B cell (primary cell): ENCODE results near the gene NSD1. TPM values are rescaled to one million over a fixed set of nuclear protein-coding genes. Genes with fewer than 3 reads are reported as not detected.

Experiments
- ATAC-seq: fragments of 200-7000 bp; cut with Tn5 transposase; one replicate; pipeline ENCODE4 v1.10.0; 2021; ENCODE audit warnings: low read depth, mild to moderate bottlenecking, moderate number of reproducible peaks, moderate library complexity
- CTCF ChIA-PET: fragments of 350-600 bp; sonication (Branson Sonifier 250); formaldehyde crosslinking; loops from one replicate; lab custom pipeline; 2021; ENCODE audit warnings: antibody characterized with exemption, inconsistent platforms; lab: Charles Lee
- POLR2A ChIA-PET: fragments of 350-600 bp; sonication (Branson Sonifier 250); formaldehyde crosslinking; loops from one replicate; lab custom pipeline; 2021; ENCODE audit warnings: antibody characterized with exemption; lab: Charles Lee
- DNase-seq: peaks from one replicate; pipeline ENCODE4 v3.0.0; 2013
- H2AFZ ChIP-seq: 2 replicates; pipeline ENCODE4 v1.6.1; 2012; ENCODE audit warnings: mild to moderate bottlenecking, low read depth, low read length; ENCODE audit not compliant: insufficient read depth, poor library complexity, severe bottlenecking
- H3K27ac ChIP-seq, 2 donors: 1 replicate in 1 of 2; 2 replicates in 1 of 2; pipeline ENCODE4 v1.5.1; 2012 to 2013; ENCODE audit warnings: low read length in 2 of 2, mild to moderate bottlenecking in 2 of 2, moderate library complexity in 1 of 2
- H3K27me3 ChIP-seq, 4 experiments: fragments of 200-600 bp in 1 of 4; sonication (generic) in 1 of 4; replicated peaks in 1 of 4; 1 replicate in 2 of 4; 2 replicates in 2 of 4; pipeline versions ENCODE4 v1.6.1 to v1.7.0; 2013 to 2016; ENCODE audit warnings: low read length in 3 of 4, mild to moderate bottlenecking in 2 of 4, mixed read lengths in 1 of 4, moderate library complexity in 1 of 4; ENCODE audit not compliant: insufficient read depth in 4 of 4, control insufficient read depth in 3 of 4; ENCODE audit errors: control extremely low read depth in 1 of 4
- H3K36me3 ChIP-seq, 2 experiments: replicated peaks in 1 of 2; 1 replicate in 1 of 2; 2 replicates in 1 of 2; pipeline versions ENCODE4 v1.6.1 to v1.7.1; 2013; ENCODE audit warnings: low read length in 1 of 2; ENCODE audit not compliant: insufficient read depth in 2 of 2, control insufficient read depth in 1 of 2; ENCODE audit errors: control extremely low read depth in 1 of 2, extremely low read depth in 1 of 2
- H3K4me1 ChIP-seq, 2 donors: fragments of 200-600 bp in 1 of 2; sonication (generic) in 1 of 2; 1 replicate in 1 of 2; 2 replicates in 1 of 2; pipeline versions ENCODE4 v1.5.1 to v1.6.1; 2013 to 2017; ENCODE audit warnings: low read length in 2 of 2; ENCODE audit not compliant: control insufficient read depth in 2 of 2, insufficient read depth in 2 of 2
- H3K4me2 ChIP-seq: replicated peaks from 2 replicates; pipeline ENCODE3; 2012; ENCODE audit warnings: mild to moderate bottlenecking, low read depth, low read length; ENCODE audit not compliant: poor library complexity, severe bottlenecking
- H3K4me3 ChIP-seq, 5 experiments: fragments of 200-600 bp in 1 of 5; sonication (generic) in 1 of 5; 1 replicate in 3 of 5; 2 replicates in 2 of 5; pipeline versions ENCODE4 v1.5.1 to v1.7.0; 2011 to 2016; ENCODE audit warnings: low read length in 4 of 5, mild to moderate bottlenecking in 4 of 5, low read depth in 2 of 5, control low read depth in 1 of 5, moderate library complexity in 1 of 5; ENCODE audit not compliant: insufficient read depth in 1 of 5; ENCODE audit errors: control extremely low read depth in 1 of 5, extremely low read depth in 1 of 5
- H3K79me2 ChIP-seq: fragments of 200-600 bp; sonication (generic); one replicate; pipeline ENCODE4 v1.6.0; 2016; ENCODE audit warnings: low read length; ENCODE audit not compliant: control insufficient read depth, insufficient read depth
- H3K9ac ChIP-seq: fragments of 200-600 bp; sonication (generic); 2 replicates; pipeline ENCODE4 v1.6.1; 2017; ENCODE audit warnings: mild to moderate bottlenecking, low read length, moderate library complexity
- H3K9me3 ChIP-seq, 3 donors: one replicate each; pipeline versions ENCODE4 v1.6.1 to v1.7.1; 2013; ENCODE audit warnings: low read length in 2 of 3; ENCODE audit not compliant: control insufficient read depth in 2 of 3, insufficient read depth in 1 of 3; ENCODE audit errors: control extremely low read depth in 1 of 3
- H4K20me1 ChIP-seq: 2 replicates; pipeline ENCODE4 v1.6.0; 2012; ENCODE audit warnings: mild to moderate bottlenecking, low read length; ENCODE audit not compliant: insufficient read depth, control insufficient read depth, poor library complexity, severe bottlenecking
- H3K27ac Mint-ChIP-seq: one replicate; pipeline ENCODE4 v1.8.0; 2021; ENCODE audit warnings: mixed read lengths
- H3K27me3 Mint-ChIP-seq: one replicate; pipeline ENCODE4 v1.8.0; 2021; ENCODE audit warnings: mixed read lengths
- H3K4me1 Mint-ChIP-seq: one replicate; pipeline ENCODE4 v1.8.0; 2021; ENCODE audit warnings: mixed read lengths
- H3K4me3 Mint-ChIP-seq: one replicate; pipeline ENCODE4 v1.8.0; 2021; ENCODE audit warnings: mixed read lengths
- H3K9me3 Mint-ChIP-seq: one replicate; pipeline ENCODE4 v1.8.0; 2022; ENCODE audit warnings: mixed read lengths; ENCODE audit not compliant: insufficient read depth
- EZH2 ChIP-seq: IDR thresholded peaks from 2 replicates; pipeline ENCODE4 v1.6.1; 2012; ENCODE audit warnings: borderline replicate concordance, low read depth, mild to moderate bottlenecking, moderate library complexity, low read length; ENCODE audit not compliant: insufficient read depth, poor library complexity, severe bottlenecking
- WGBS: methylation state at CpG from one replicate; pipeline ENCODE4 v1.1.5; 2013; ENCODE audit warnings: missing lambda C conversion rate; ENCODE audit not compliant: insufficient coverage; 5-methylcytosine and 5-hydroxymethylcytosine counted together
- intact Hi-C: fragments of 100-400 bp; cut with micrococcal nuclease; formaldehyde crosslinking; loops from one replicate; pipeline ENCODE4 v1.10.0; 2022
- polyA plus RNA-seq: library from polyadenylated mRNA; depleted of rRNA; stranded (reverse); fragments of >200 nt; gene quantifications from 2 replicates; pipeline ENCODE4 v1.2.3, GENCODE V29; 2012
- total RNA-seq, 2 donors: library from RNA; stranded (reverse); fragments of 120-200 nt in 1 of 2; gene quantifications; 1 replicate in 1 of 2; 2 replicates in 1 of 2; pipeline versions ENCODE4 v1.2.3 to v1.2.4, GENCODE V29; 2013 to 2022
- TF ChIP-seq, protein P1 (sequence below): fragments of 200-600 bp; IDR thresholded peaks from one replicate; pipeline ENCODE4 v1.8.0; 2022; ENCODE audit warnings: antibody characterized with exemption, mild to moderate bottlenecking

NSD1 gene
- total and polyA plus RNA-seq, 2 donors (not counting 1 experiment from before 2014, with no cell fraction given): 10.8 to 145 TPM

DNA sequence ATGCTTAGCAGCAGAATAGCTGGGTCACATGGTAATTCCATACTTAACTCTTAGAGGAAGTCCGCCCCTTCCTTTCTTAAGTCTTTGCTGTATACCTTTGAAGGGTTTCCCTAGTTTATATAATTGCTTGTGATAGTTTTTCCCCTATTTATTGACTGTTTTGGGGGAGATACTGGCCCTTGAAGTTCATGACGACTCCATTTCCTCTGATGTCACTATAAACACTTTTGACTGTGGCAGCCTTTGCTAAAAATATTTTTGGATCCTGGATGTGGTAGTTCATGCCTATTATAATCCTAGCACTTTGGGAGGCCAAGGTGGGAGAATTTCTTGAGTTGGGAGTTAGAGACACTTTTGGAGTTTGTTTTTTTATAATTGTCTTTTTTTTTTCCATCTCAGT is 38.4 kb downstream of the NSD1 start:
- Mint-ChIP-seq H3K27ac (no peak overlapping the region), H3K4me1 (peaks cover 42% of the 10 kb centered on the region), H3K27me3 (no peaks in the 10 kb centered on the region), H3K9me3 (no peaks in the 10 kb centered on the region), H3K4me3 (no peak overlapping the region)
- peaks cover 35% of the 10 kb centered on the region for H4K20me1 ChIP-seq
- H3K79me2 ChIP-seq: peaks cover 98% of the 10 kb centered on the region
- WGBS: no CpG with 5 or more reads among the region's 2 CpGs
- H3K9me3 ChIP-seq: no peaks in the 10 kb centered on the region
- no peak for TF ChIP-seq EZH2
- TF ChIP-seq, protein P1, sequence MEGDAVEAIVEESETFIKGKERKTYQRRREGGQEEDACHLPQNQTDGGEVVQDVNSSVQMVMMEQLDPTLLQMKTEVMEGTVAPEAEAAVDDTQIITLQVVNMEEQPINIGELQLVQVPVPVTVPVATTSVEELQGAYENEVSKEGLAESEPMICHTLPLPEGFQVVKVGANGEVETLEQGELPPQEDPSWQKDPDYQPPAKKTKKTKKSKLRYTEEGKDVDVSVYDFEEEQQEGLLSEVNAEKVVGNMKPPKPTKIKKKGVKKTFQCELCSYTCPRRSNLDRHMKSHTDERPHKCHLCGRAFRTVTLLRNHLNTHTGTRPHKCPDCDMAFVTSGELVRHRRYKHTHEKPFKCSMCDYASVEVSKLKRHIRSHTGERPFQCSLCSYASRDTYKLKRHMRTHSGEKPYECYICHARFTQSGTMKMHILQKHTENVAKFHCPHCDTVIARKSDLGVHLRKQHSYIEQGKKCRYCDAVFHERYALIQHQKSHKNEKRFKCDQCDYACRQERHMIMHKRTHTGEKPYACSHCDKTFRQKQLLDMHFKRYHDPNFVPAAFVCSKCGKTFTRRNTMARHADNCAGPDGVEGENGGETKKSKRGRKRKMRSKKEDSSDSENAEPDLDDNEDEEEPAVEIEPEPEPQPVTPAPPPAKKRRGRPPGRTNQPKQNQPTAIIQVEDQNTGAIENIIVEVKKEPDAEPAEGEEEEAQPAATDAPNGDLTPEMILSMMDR: no peak
- no peak overlapping the region for H2AFZ ChIP-seq
- no peak overlapping the region for H3K4me2 ChIP-seq
- peaks cover 2 to 21% of the 10 kb centered on the region in 2 experiments for H3K36me3 ChIP-seq
- ChIA-PET POLR2A (no interaction called here), CTCF (interaction anchor here (0.5 kb wide), 1 partner anchor 246 kb away, joined by 5 read pairs; no protein-coding TSS in a partner anchor)
- no peak overlapping the region for H3K4me3 ChIP-seq
- no peak overlapping the region for H3K27ac ChIP-seq
- intact Hi-C loops: no loop called here
- no peaks in the 10 kb centered on the region for H3K27me3 ChIP-seq
- H3K4me1 ChIP-seq: peaks cover 16% of the 10 kb centered on the region in 2 donors
- DNase-seq (no peak), ATAC-seq (no peak)
- no peak overlapping the region for H3K9ac ChIP-seq

DNA sequence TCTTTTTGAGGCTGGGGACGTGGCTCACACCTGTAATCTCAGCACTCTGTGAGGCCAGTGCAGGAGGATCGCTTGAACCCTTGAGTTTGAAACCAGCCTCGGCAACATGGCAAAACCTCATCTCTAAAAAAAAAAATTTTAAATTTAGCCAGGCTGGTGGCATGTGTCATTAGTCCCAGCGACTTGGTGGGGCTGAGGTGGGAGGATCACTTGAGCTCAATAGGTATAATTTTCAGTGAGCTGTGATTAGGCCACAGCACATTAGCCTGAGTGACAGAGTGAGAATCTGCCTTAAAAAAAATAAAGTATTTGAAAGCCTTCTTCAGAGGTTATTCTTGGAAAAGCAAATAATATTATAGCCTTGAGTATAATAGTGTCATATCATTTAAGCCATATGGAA is 41.8 kb downstream of the NSD1 start:
- no peak overlapping the region for H3K4me3 ChIP-seq
- Mint-ChIP-seq H3K27ac (no peak overlapping the region), H3K9me3 (no peaks in the 10 kb centered on the region), H3K4me1 (peaks cover 54% of the 10 kb centered on the region), H3K27me3 (no peaks in the 10 kb centered on the region), H3K4me3 (no peak overlapping the region)
- DNase-seq: no peak
- H3K27ac ChIP-seq: peak overlapping the region in 1 of 2 donors; percentile 18
- no peaks in the 10 kb centered on the region for H3K9me3 ChIP-seq
- H3K4me2 ChIP-seq: peak overlapping the region; percentile 3
- peaks cover 39% of the 10 kb centered on the region for H4K20me1 ChIP-seq
- WGBS: no CpG with 5 or more reads among the region's 4 CpGs
- H3K27me3 ChIP-seq: no peaks in the 10 kb centered on the region
- POLR2A ChIA-PET: no interaction called here
- TF ChIP-seq, protein P1: no peak
- no peak for TF ChIP-seq EZH2
- CTCF ChIA-PET: no interaction called here
- intact Hi-C loops: loop anchor here (5.0 kb wide), 1 partner anchor 63 kb away; no protein-coding TSS in a partner anchor
- H3K4me1 ChIP-seq: peaks cover 27% of the 10 kb centered on the region in 2 donors
- H3K79me2 ChIP-seq: peaks cover 97% of the 10 kb centered on the region
- no peak for ATAC-seq
- no peak overlapping the region for H3K9ac ChIP-seq
- H3K36me3 ChIP-seq: peaks cover 2 to 7% of the 10 kb centered on the region in 2 experiments
- H2AFZ ChIP-seq: no peak overlapping the region
